PC-3 (cell line): Measurements from ENCODE around the gene RAB3GAP2. TPM values are rescaled to one million over a fixed set of nuclear protein-coding genes. Genes with fewer than 3 reads are reported as not detected.
"Not testable (repeated sequence)": the region's sequence is repeated elsewhere in the genome, so short reads cannot be mapped to it uniquely, and the experiment has no call there.

ENCODE experiments used
- ATAC-seq: fragments of 200-7000 bp; cut with Tn5 transposase; 2 replicates; pipeline ENCODE4 v1.9.1; 2020; ENCODE audit warnings: mild to moderate bottlenecking, moderate library complexity
- BruUV-seq: library from RNA; stranded (reverse); fragments of 400-500 nt; replicated peaks from 2 replicates; lab custom pipeline; 2021; lab: Mats Ljungman, UMichigan
- CTCF ChIA-PET: fragments of 300-600 bp; sonication (Branson Sonifier 250); formaldehyde crosslinking; loops from one replicate; lab custom pipeline; 2022; ENCODE audit warnings: antibody characterized with exemption; lab: Charles Lee
- POLR2A ChIA-PET: fragments of 300-600 bp; sonication (Branson Sonifier 250); formaldehyde crosslinking; loops from one replicate; lab custom pipeline; 2022; ENCODE audit warnings: antibody characterized with exemption; ENCODE audit not compliant: unreplicated experiment; lab: Charles Lee
- DNase-seq: peaks from one replicate; pipeline ENCODE4 v3.0.0-alpha.2; 2015
- H2AFZ ChIP-seq: fragments of 300-600 bp; sonication (generic); 2 replicates; pipeline ENCODE4 v1.6.0; 2016; ENCODE audit warnings: antibody characterized with exemption, low read length
- H3F3A ChIP-seq: fragments of 300-600 bp; sonication (generic); one replicate; pipeline ENCODE4 v1.6.0; 2017; ENCODE audit warnings: antibody characterized with exemption, low read length, control low read depth, mild to moderate bottlenecking; ENCODE audit not compliant: unreplicated experiment
- H3K27ac ChIP-seq: fragments of 300-600 bp; sonication (generic); 2 replicates; pipeline ENCODE4 v1.5.1; 2016; ENCODE audit warnings: mild to moderate bottlenecking, low read length
- H3K27me3 ChIP-seq: fragments of 300-600 bp; sonication (generic); 2 replicates; pipeline ENCODE4 v1.6.1; 2016; ENCODE audit warnings: low read length, mixed read lengths
- H3K36me3 ChIP-seq: fragments of 300-600 bp; sonication (generic); 2 replicates; pipeline ENCODE4 v1.6.1; 2016; ENCODE audit warnings: low read depth, mixed run types, low read length, mixed read lengths
- H3K4me1 ChIP-seq: fragments of 300-600 bp; sonication (generic); 2 replicates; pipeline ENCODE4 v1.5.1; 2016; ENCODE audit warnings: low read length; ENCODE audit not compliant: insufficient read depth
- H3K4me2 ChIP-seq: fragments of 300-600 bp; sonication (generic); 2 replicates; pipeline ENCODE4 v1.6.0; 2016; ENCODE audit warnings: low read length
- H3K4me3 ChIP-seq: fragments of 300-600 bp; sonication (generic); 2 replicates; pipeline ENCODE4 v1.5.1; 2016; ENCODE audit warnings: mild to moderate bottlenecking, low read length, mixed read lengths
- H3K79me2 ChIP-seq: fragments of 300-600 bp; sonication (generic); 2 replicates; pipeline ENCODE4 v1.6.1; 2017; ENCODE audit warnings: low read length, mixed read lengths
- H3K9ac ChIP-seq: fragments of 300-600 bp; sonication (generic); 2 replicates; pipeline ENCODE4 v1.6.0; 2016; ENCODE audit warnings: mild to moderate bottlenecking, low read length
- H3K9me2 ChIP-seq: fragments of 300-600 bp; sonication (generic); replicated peaks from 2 replicates; pipeline ENCODE4 v1.6.1; 2016; ENCODE audit warnings: mixed run types, low read length, mixed read lengths
- H3K9me3 ChIP-seq: fragments of 300-600 bp; sonication (generic); 2 replicates; pipeline ENCODE4 v1.6.1; 2016; ENCODE audit warnings: low read length, mixed read lengths
- H4K20me1 ChIP-seq: fragments of 300-600 bp; sonication (generic); 2 replicates; pipeline ENCODE4 v1.6.1; 2016; ENCODE audit warnings: low read length, mixed read lengths
- CTCF ChIP-seq: fragments of 300-600 bp; sonication (generic); conservative IDR thresholded peaks from 2 replicates; pipeline ENCODE4 v1.5.1; 2017; ENCODE audit warnings: antibody characterized with exemption, low read depth, mild to moderate bottlenecking, low read length
- EZH2 ChIP-seq: fragments of 300-600 bp; sonication (generic); IDR thresholded peaks from one replicate; pipeline ENCODE4 v1.6.1; 2017; ENCODE audit warnings: antibody characterized with exemption, mild to moderate bottlenecking, low read length; ENCODE audit not compliant: unreplicated experiment
- EZH2phosphoT487 ChIP-seq: fragments of 300-600 bp; sonication (generic); IDR thresholded peaks from 2 replicates; pipeline ENCODE4 v1.6.1; 2018; ENCODE audit warnings: mild to moderate bottlenecking, antibody characterized with exemption, low read length, borderline replicate concordance
- intact Hi-C: fragments of 100-400 bp; cut with micrococcal nuclease; formaldehyde crosslinking; loops from 2 replicates; pipeline ENCODE4 v1.9.0; 2023
- total RNA-seq: library from RNA; depleted of rRNA; stranded (reverse); fragments of >200 nt; gene quantifications from 2 replicates; pipeline ENCODE4 v1.2.3, GENCODE V29; 2014

Gene RAB3GAP2
- total RNA-seq, 1 experiment from 2014 or later, result 16.7 TPM

DNA sequence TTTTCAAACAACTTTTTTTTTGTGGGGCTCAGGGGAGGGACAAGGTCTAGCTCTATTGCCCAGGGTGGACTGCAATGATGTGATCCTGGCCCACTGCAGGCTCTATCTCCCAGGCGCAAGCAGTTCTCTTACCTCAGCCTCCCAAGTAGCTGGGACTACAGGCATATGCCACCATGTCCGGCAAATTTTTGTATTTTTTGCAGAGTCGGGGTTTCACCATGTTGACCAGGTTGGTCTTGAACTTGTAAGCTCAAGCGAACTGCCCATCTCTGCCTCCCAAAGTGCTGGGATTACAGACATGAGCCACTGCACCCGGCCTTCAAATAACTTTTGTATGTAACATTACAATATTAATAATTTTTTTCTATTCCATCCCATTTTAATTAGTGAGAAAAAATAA lies 33.0 kb downstream of the RAB3GAP2 start:
- Histone ChIP-seq H3K4me3 (no peak overlapping the region), H3K4me2 (no peak overlapping the region), H3K36me3 (no peaks in the 10 kb centered on the region), H3K9ac (no peak overlapping the region), H3K9me2 (no peaks in the 10 kb centered on the region), H3F3A (peaks cover 13% of the 10 kb centered on the region), H4K20me1 (peaks cover 12% of the 10 kb centered on the region), H3K27me3 (no peaks in the 10 kb centered on the region), H3K79me2 (peaks cover 53% of the 10 kb centered on the region), H3K27ac (no peak overlapping the region), H3K4me1 (peaks cover 24% of the 10 kb centered on the region), H3K9me3 (no peaks in the 10 kb centered on the region), H2AFZ (no peak overlapping the region)
- intact Hi-C loops, result loop anchor here (10.0 kb wide), 1 partner anchor 546 kb away; the partner anchor contains the start of gene MTARC1
- BruUV-seq, result no TSS peak
- TF ChIP-seq CTCF, result no peak
- TF ChIP-seq EZH2phosphoT487, result no peak
- TF ChIP-seq EZH2, result no peak
- POLR2A ChIA-PET, result no interaction called here
- CTCF ChIA-PET, result no interaction called here
- DNase-seq (no peak), ATAC-seq (no peak)

GRCh38 chr1:220236278-220236677 lies 36.0 kb downstream of the RAB3GAP2 start:
- H3K27me3 ChIP-seq, DNase-seq, H3K4me3 ChIP-seq, H3K9me2 ChIP-seq, H2AFZ ChIP-seq, ATAC-seq, BruUV-seq, H3K9ac ChIP-seq, H3K36me3 ChIP-seq, H3K9me3 ChIP-seq: not testable (repeated sequence)
- intact Hi-C loops, result loop anchor here (10.0 kb wide), 1 partner anchor 549 kb away; the partner anchor contains the start of gene MTARC1
- H3F3A ChIP-seq, result peaks cover 13% of the 10 kb centered on the region
- ChIA-PET POLR2A (interaction anchor here (1.0 kb wide), 1 partner anchor 36 kb away, joined by 5 read pairs; the partner anchor contains the start of gene RAB3GAP2), CTCF (interaction anchor here (1.4 kb wide), 1 partner anchor 18 kb away, joined by 13 read pairs; no protein-coding TSS in a partner anchor)
- H4K20me1 ChIP-seq, result peaks cover 17% of the 10 kb centered on the region
- H3K4me1 ChIP-seq, result peaks cover 29% of the 10 kb centered on the region
- peak overlapping the region; percentile 71 for H3K4me2 ChIP-seq
- H3K79me2 ChIP-seq, result peaks cover 50% of the 10 kb centered on the region
- peak overlapping the region; percentile 81 for H3K27ac ChIP-seq

GRCh38 chr1:220235462-220235861 lies 36.8 kb downstream of the RAB3GAP2 start:
- Histone ChIP-seq H3K4me1 (peaks cover 29% of the 10 kb centered on the region), H3K4me3 (no peak overlapping the region; the same call in 1 of the 2 replicates), H3K79me2 (peaks cover 42% of the 10 kb centered on the region), H3K9me3 (no peaks in the 10 kb centered on the region), H4K20me1 (peaks cover 17% of the 10 kb centered on the region), H3K27me3 (no peaks in the 10 kb centered on the region), H3F3A (peaks cover 13% of the 10 kb centered on the region), H3K27ac (peak overlapping the region; percentile 81), H3K36me3 (peaks cover 10% of the 10 kb centered on the region; the same call in 1 of the 2 replicates), H3K9ac (peak overlapping the region; percentile 21; the same call in 1 of the 2 replicates), H3K4me2 (peak overlapping the region; percentile 71), H2AFZ (no peak overlapping the region), H3K9me2 (no peaks in the 10 kb centered on the region)
- CTCF ChIA-PET, result interaction anchor here (0.6 to 1.4 kb wide), 4 partner anchors 17 to 498 kb away, joined by 3 to 13 read pairs (median 4); no protein-coding TSS in a partner anchor
- DNase-seq, result peak; percentile 92
- POLR2A ChIA-PET, result interaction anchor here (0.6 to 1.0 kb wide), 3 partner anchors 37 to 183 kb away, joined by 3 to 5 read pairs (median 4); partner anchors contain the start of gene RAB3GAP2
- peak; percentile 98 for ATAC-seq
- TF ChIP-seq EZH2 (no peak), EZH2phosphoT487 (no peak), CTCF (no peak)
- no TSS peak for BruUV-seq
- intact Hi-C loops, result loop anchor here (1.0 to 10.0 kb wide), 3 partner anchors 17 to 549 kb away; partner anchors contain the start of genes MTARC1 and RAB3GAP2
